Panc1 (cell line): ENCODE measurements around the gene TECR.

ENCODE experiments used
- POLR2AphosphoS5 ChIP-seq: IDR thresholded peaks from 2 replicates; pipeline ENCODE4 v1.6.1; 2012; ENCODE audit warnings: mild to moderate bottlenecking, low read depth, low read length, moderate library complexity
- REST ChIP-seq, 2 experiments: IDR thresholded peaks; 2 replicates each; pipeline ENCODE4 v1.6.1; 2011 to 2012; ENCODE audit warnings: low read depth in 2 of 2, control low read depth in 1 of 2, low read length in 1 of 2, mild to moderate bottlenecking in 1 of 2, moderate library complexity in 1 of 2; ENCODE audit not compliant: insufficient read depth in 1 of 2
- SIN3A ChIP-seq: IDR thresholded peaks from 2 replicates; pipeline ENCODE4 v1.6.1; 2012; ENCODE audit warnings: low read depth, mild to moderate bottlenecking, low read length, moderate library complexity, borderline replicate concordance; ENCODE audit not compliant: insufficient read depth
- TCF7L2 ChIP-seq: IDR thresholded peaks from 2 replicates; pipeline ENCODE4 v1.6.1; 2011; ENCODE audit warnings: mild to moderate bottlenecking, low read depth, low read length, inconsistent platforms
- TF ChIP-seq, protein P1 (sequence below): fragments of 450-650 bp; IDR thresholded peaks from 2 replicates; pipeline ENCODE4 v1.5.1; 2017; ENCODE audit warnings: mild to moderate bottlenecking

- TF ChIP-seq, protein P1, sequence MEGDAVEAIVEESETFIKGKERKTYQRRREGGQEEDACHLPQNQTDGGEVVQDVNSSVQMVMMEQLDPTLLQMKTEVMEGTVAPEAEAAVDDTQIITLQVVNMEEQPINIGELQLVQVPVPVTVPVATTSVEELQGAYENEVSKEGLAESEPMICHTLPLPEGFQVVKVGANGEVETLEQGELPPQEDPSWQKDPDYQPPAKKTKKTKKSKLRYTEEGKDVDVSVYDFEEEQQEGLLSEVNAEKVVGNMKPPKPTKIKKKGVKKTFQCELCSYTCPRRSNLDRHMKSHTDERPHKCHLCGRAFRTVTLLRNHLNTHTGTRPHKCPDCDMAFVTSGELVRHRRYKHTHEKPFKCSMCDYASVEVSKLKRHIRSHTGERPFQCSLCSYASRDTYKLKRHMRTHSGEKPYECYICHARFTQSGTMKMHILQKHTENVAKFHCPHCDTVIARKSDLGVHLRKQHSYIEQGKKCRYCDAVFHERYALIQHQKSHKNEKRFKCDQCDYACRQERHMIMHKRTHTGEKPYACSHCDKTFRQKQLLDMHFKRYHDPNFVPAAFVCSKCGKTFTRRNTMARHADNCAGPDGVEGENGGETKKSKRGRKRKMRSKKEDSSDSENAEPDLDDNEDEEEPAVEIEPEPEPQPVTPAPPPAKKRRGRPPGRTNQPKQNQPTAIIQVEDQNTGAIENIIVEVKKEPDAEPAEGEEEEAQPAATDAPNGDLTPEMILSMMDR: no peak
- no peak for TF ChIP-seq REST (IDR thresholded peaks at IDR 0.05; ENCODE audit: insufficient read depth in 1 of 2, low read depth in 2 of 2, low read length in 1 of 2)
- TF ChIP-seq TCF7L2: no peak
- TF ChIP-seq POLR2AphosphoS5: no peak
- TF ChIP-seq SIN3A: no peak
Measured at GRCh38 chr19:14611051-14611450, 81.7 kb downstream of the TECR start.
